Transverse colon (tissue), 4 donors: ENCODE results near the gene CTNNA1.

ENCODE experiments used
- CTCF ChIP-seq, 5 experiments: fragments of 200-600 bp in 3 of 5; fragments of 450-650 bp in 2 of 5; sonication (generic) in 3 of 5; IDR thresholded peaks; 1 replicate in 2 of 5; 2 replicates in 3 of 5; pipeline ENCODE4 v1.5.1; 2016 to 2017; ENCODE audit warnings: antibody characterized with exemption in 5 of 5, inconsistent platforms in 3 of 5, mild to moderate bottlenecking in 2 of 5, moderate library complexity in 1 of 5
- EP300 ChIP-seq: sonication (generic); formaldehyde crosslinking; IDR thresholded peaks from one replicate; pipeline ENCODE4 v1.6.1; 2017; ENCODE audit warnings: antibody characterized with exemption, low read depth
- POLR2A ChIP-seq: fragments of 450-650 bp; IDR thresholded peaks from one replicate; pipeline ENCODE4 v1.6.1; 2016; ENCODE audit warnings: antibody characterized with exemption, mild to moderate bottlenecking, moderate library complexity
- POLR2AphosphoS5 ChIP-seq, 3 donors: sonication (generic); formaldehyde crosslinking; IDR thresholded peaks; one replicate each; pipeline ENCODE4 v1.6.1; 2016; ENCODE audit warnings: antibody characterized with exemption in 3 of 3

DNA sequence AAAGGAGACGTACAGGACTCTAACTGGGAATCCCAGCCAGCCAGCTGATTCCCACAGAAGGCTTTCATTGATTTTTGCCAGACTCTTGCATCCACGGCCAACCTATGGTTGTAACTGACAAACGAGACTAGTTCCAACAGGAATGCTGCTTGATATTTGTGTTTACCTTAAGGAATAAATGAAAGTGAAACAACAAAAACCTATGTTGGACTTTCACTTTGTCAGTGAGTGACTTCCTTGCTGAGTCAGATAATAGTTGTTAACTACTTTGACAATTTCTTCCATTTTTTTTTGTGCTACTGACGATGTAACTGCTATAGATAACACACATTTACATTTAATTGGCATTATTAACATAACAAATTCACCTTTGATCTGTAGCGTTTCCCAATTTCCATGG, 185.3 kb downstream of the CTNNA1 start:
- TF ChIP-seq POLR2AphosphoS5 (IDR thresholded peaks at IDR 0.05): no peak
- TF ChIP-seq CTCF (IDR thresholded peaks at IDR 0.05): no peak
- TF ChIP-seq POLR2A: no peak
- no peak for TF ChIP-seq EP300
